CD4-positive, alpha-beta T cell (primary cell): Measurements from ENCODE around the gene SLC41A2. TPM values are rescaled to one million over a fixed set of nuclear protein-coding genes. Genes with fewer than 3 reads are reported as not detected.

ENCODE experiments used
- ATAC-seq: fragments of 200-7000 bp; cut with Tn5 transposase; one replicate; pipeline ENCODE4 v1.10.0; 2022; ENCODE audit warnings: mild to moderate bottlenecking; ENCODE audit not compliant: poor library complexity
- CTCF ChIA-PET: fragments of 350-600 bp; sonication (Branson Sonifier 250); formaldehyde crosslinking; loops from one replicate; lab custom pipeline; 2021; ENCODE audit warnings: antibody characterized with exemption, inconsistent platforms; lab: Charles Lee
- POLR2A ChIA-PET: fragments of 350-600 bp; sonication (Branson Sonifier 250); formaldehyde crosslinking; loops from one replicate; lab custom pipeline; 2021; ENCODE audit warnings: antibody characterized with exemption, inconsistent platforms; lab: Charles Lee
- DNase-seq, 14 experiments: peaks; one replicate each; pipeline ENCODE4 v3.0.0-alpha.2; 2013 to 2020; ENCODE audit warnings: mixed read lengths in 2 of 14
- H3K27ac ChIP-seq, 2 donors: one replicate each; pipeline versions ENCODE4 v1.5.1 to v1.7.0; 2013; ENCODE audit warnings: low read length in 2 of 2, low read depth in 1 of 2, mild to moderate bottlenecking in 1 of 2
- H3K27me3 ChIP-seq, 2 experiments: 1 replicate in 1 of 2; 2 replicates in 1 of 2; pipeline versions ENCODE4 v1.6.1 to v1.7.0; 2013; ENCODE audit warnings: low read length in 2 of 2, control low read depth in 1 of 2, mild to moderate bottlenecking in 1 of 2, moderate library complexity in 1 of 2; ENCODE audit not compliant: insufficient read depth in 2 of 2, control insufficient read depth in 1 of 2
- H3K36me3 ChIP-seq: one replicate; pipeline ENCODE4 v1.6.1; 2013; ENCODE audit warnings: low read length, control low read depth; ENCODE audit not compliant: insufficient read depth
- H3K4me1 ChIP-seq: one replicate; pipeline ENCODE4 v1.6.1; 2013; ENCODE audit warnings: low read length, control low read depth; ENCODE audit not compliant: insufficient read depth
- H3K4me3 ChIP-seq: one replicate; pipeline ENCODE4 v1.5.1; 2013; ENCODE audit warnings: mild to moderate bottlenecking, low read length, moderate library complexity
- H3K9me3 ChIP-seq, 2 experiments: 1 replicate in 1 of 2; 2 replicates in 1 of 2; pipeline versions ENCODE4 v1.6.1 to v1.7.0; 2013; ENCODE audit warnings: low read length in 2 of 2, mild to moderate bottlenecking in 2 of 2, control low read depth in 1 of 2, moderate library complexity in 1 of 2; ENCODE audit not compliant: control insufficient read depth in 1 of 2, insufficient read depth in 1 of 2
- H3K27ac Mint-ChIP-seq: one replicate; pipeline ENCODE4 v1.8.0; 2020; ENCODE audit warnings: mixed read lengths
- H3K27me3 Mint-ChIP-seq: one replicate; pipeline ENCODE4 v1.8.0; 2021; ENCODE audit warnings: mixed read lengths
- H3K36me3 Mint-ChIP-seq: one replicate; pipeline ENCODE4 v1.8.0; 2021; ENCODE audit warnings: low read depth, mixed read lengths
- H3K4me1 Mint-ChIP-seq: one replicate; pipeline ENCODE4 v1.8.0; 2021; ENCODE audit warnings: low read depth, mixed read lengths
- H3K4me3 Mint-ChIP-seq: one replicate; pipeline ENCODE4 v1.8.0; 2020; ENCODE audit warnings: mild to moderate bottlenecking, mixed read lengths
- H3K9me3 Mint-ChIP-seq: one replicate; pipeline ENCODE4 v1.8.0; 2020; ENCODE audit warnings: mixed read lengths
- intact Hi-C, 2 experiments: fragments of 100-400 bp; cut with DNase I in 1 of 2; cut with micrococcal nuclease in 1 of 2; formaldehyde crosslinking; loops; one replicate each; pipeline versions ENCODE4 v1.15.1 to v1.9.0; 2023 to 2025; cut with DNase I, micrococcal nuclease
- total RNA-seq, 174 experiments: library from RNA in 2 of 174; stranded (reverse) in 2 of 174; gene quantifications; one replicate each; pipeline ENCODE4 v1.2.3 and lab custom pipeline; 2021 to 2026
- TF ChIP-seq, protein P1 (sequence below): fragments of 200-600 bp; IDR thresholded peaks from one replicate; pipeline ENCODE4 v1.8.0; 2022; ENCODE audit warnings: antibody characterized with exemption, mild to moderate bottlenecking

SLC41A2 gene
- total RNA-seq, 2 experiments from 2014 or later: 1.2 to 1.7 TPM

DNA sequence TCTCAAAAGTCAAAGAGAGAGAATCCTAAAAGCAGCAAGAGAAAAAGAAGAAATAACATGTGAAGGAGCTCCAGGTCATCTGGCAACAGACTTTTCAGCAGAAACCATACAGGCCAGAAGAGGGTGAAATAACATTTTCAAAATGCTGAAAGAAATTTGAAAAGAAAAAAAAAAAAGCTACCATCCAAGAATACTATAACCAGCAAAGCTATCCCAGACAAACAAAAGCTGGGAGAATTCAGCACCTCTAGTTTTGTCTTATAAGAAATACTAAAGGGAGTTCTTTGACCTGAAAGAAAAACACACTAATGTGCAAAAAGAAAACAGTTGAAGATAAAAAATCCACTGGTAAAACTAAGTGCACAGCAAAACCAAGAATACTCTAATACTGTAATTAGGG lies 36.8 kb downstream of the SLC41A2 start:
- H3K36me3 ChIP-seq: no peaks in the 10 kb centered on the region
- DNase-seq: no peak
- Mint-ChIP-seq H3K36me3 (peaks cover 6% of the 10 kb centered on the region), H3K27ac (no peak overlapping the region), H3K4me1 (no peaks in the 10 kb centered on the region), H3K27me3 (no peaks in the 10 kb centered on the region), H3K4me3 (no peak overlapping the region), H3K9me3 (peaks cover 9% of the 10 kb centered on the region)
- no peaks in the 10 kb centered on the region for H3K27me3 ChIP-seq
- intact Hi-C loops: no loop called here
- no peak for ATAC-seq
- H3K4me1 ChIP-seq: no peaks in the 10 kb centered on the region
- ChIA-PET POLR2A (interaction anchor here (1.0 kb wide), 1 partner anchor 10 kb away, joined by 3 read pairs; no protein-coding TSS in a partner anchor), CTCF (interaction anchor here (1.0 kb wide), 1 partner anchor 15 kb away, joined by 3 read pairs; no protein-coding TSS in a partner anchor)
- peaks cover 5 to 14% of the 10 kb centered on the region in 2 experiments for H3K9me3 ChIP-seq
- H3K4me3 ChIP-seq: no peak overlapping the region
- H3K27ac ChIP-seq: no peak overlapping the region
- TF ChIP-seq, protein P1, sequence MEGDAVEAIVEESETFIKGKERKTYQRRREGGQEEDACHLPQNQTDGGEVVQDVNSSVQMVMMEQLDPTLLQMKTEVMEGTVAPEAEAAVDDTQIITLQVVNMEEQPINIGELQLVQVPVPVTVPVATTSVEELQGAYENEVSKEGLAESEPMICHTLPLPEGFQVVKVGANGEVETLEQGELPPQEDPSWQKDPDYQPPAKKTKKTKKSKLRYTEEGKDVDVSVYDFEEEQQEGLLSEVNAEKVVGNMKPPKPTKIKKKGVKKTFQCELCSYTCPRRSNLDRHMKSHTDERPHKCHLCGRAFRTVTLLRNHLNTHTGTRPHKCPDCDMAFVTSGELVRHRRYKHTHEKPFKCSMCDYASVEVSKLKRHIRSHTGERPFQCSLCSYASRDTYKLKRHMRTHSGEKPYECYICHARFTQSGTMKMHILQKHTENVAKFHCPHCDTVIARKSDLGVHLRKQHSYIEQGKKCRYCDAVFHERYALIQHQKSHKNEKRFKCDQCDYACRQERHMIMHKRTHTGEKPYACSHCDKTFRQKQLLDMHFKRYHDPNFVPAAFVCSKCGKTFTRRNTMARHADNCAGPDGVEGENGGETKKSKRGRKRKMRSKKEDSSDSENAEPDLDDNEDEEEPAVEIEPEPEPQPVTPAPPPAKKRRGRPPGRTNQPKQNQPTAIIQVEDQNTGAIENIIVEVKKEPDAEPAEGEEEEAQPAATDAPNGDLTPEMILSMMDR: no peak

DNA sequence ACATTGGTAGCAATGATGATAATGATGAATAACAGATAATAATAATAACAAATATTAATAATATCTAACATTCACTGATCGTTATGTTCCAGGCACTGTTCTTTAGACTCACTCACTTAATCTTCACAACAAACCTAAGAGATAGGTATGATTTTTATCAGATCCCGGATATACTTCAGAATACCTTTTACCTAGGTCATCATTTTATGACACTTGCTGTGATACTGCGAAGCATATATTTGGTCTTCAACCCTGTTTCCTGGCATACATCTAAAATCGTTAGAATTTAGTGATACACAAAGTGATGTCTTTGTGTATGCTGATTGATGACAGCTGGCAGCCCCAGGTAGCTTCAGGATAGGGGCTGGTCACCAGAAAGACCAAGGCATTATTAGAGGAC lies 46.1 kb downstream of the SLC41A2 start:
- no peak for DNase-seq
- Histone ChIP-seq H3K9me3 (no peaks in the 10 kb centered on the region), H3K4me1 (no peaks in the 10 kb centered on the region), H3K27ac (no peak overlapping the region), H3K27me3 (no peaks in the 10 kb centered on the region), H3K36me3 (no peaks in the 10 kb centered on the region), H3K4me3 (no peak overlapping the region)
- intact Hi-C loops: no loop called here
- H3K27ac Mint-ChIP-seq: no peak overlapping the region
- ChIA-PET CTCF (no interaction called here), POLR2A (no interaction called here)
- H3K4me1 Mint-ChIP-seq: no peaks in the 10 kb centered on the region
- TF ChIP-seq, protein P1: no peak
- H3K4me3 Mint-ChIP-seq: no peak overlapping the region
- no peak for ATAC-seq
- no peaks in the 10 kb centered on the region for H3K9me3 Mint-ChIP-seq
- no peaks in the 10 kb centered on the region for H3K36me3 Mint-ChIP-seq
- no peaks in the 10 kb centered on the region for H3K27me3 Mint-ChIP-seq

DNA sequence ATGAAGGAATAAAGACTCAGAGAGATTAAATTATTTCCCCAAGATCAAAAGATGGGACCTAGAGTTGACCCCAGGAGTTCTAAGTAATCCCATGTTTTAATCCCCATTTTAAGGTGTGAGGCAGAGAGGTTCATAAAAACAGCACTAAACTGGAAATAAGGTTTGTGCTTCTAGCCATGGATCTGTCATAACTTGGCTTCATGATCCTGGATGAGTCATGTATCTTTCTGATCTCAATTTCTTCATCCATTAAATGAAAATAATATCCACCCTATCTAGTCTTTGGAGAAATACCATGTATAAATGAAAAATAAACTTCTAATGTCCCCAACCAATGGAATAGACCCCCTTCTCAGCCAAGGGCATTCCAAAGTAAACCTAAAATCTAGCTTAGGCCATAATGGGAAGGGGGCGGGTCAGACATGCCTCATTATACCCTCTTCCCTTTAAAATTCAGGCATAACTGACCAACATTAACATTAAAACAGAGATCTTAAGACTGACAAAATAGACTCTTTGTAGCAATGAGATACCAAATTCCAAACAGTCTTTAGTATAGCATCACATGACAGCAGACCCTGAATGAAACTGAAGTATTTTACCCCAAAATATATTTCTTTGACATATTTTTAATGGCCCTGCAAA lies 47.8 kb downstream of the SLC41A2 start:
- TF ChIP-seq, protein P1: no peak
- DNase-seq: no peak
- intact Hi-C loops: no loop called here
- Histone ChIP-seq H3K27me3 (no peaks in the 10 kb centered on the region), H3K27ac (no peak overlapping the region), H3K4me1 (no peaks in the 10 kb centered on the region), H3K36me3 (no peaks in the 10 kb centered on the region), H3K9me3 (no peaks in the 10 kb centered on the region), H3K4me3 (no peak overlapping the region)
- no peak for ATAC-seq
- CTCF ChIA-PET: no interaction called here
- H3K4me1 Mint-ChIP-seq: no peaks in the 10 kb centered on the region
- no peaks in the 10 kb centered on the region for H3K27me3 Mint-ChIP-seq
- POLR2A ChIA-PET: no interaction called here
- H3K27ac Mint-ChIP-seq: no peak overlapping the region
- no peaks in the 10 kb centered on the region for H3K9me3 Mint-ChIP-seq
- no peak overlapping the region for H3K4me3 Mint-ChIP-seq
- no peaks in the 10 kb centered on the region for H3K36me3 Mint-ChIP-seq
